Measurements from ENCODE around the gene TRAM2.

DNA sequence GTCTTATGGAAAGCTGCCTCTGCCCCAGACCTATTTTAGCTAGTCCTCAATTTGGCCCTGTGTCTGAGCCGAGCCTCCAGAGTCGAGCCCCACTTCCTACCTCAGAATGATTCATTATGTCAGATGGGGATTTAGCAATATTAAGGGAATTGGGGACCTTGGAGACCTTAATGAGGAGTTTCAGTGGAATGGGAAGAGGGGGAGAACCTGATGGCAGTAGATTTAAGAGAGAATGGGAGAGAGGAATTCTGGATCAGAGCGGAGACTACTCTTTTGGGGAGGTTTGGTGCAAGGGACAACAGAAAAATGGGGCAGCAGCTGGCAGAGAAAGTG is 93.2 kb downstream of the TRAM2 start:
- TF ChIP-seq, protein P1, sequence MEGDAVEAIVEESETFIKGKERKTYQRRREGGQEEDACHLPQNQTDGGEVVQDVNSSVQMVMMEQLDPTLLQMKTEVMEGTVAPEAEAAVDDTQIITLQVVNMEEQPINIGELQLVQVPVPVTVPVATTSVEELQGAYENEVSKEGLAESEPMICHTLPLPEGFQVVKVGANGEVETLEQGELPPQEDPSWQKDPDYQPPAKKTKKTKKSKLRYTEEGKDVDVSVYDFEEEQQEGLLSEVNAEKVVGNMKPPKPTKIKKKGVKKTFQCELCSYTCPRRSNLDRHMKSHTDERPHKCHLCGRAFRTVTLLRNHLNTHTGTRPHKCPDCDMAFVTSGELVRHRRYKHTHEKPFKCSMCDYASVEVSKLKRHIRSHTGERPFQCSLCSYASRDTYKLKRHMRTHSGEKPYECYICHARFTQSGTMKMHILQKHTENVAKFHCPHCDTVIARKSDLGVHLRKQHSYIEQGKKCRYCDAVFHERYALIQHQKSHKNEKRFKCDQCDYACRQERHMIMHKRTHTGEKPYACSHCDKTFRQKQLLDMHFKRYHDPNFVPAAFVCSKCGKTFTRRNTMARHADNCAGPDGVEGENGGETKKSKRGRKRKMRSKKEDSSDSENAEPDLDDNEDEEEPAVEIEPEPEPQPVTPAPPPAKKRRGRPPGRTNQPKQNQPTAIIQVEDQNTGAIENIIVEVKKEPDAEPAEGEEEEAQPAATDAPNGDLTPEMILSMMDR (IDR thresholded peaks at IDR 0.05; ENCODE audit: low read length) = no peak
- TF ChIP-seq EZH2 (IDR thresholded peaks at IDR 0.05; ENCODE audit: borderline replicate concordance, low read length) = no peak

All from OCI-LY1 (cell line).